Measurements from ENCODE around the gene BAIAP3. TPM values are rescaled to one million over a fixed set of nuclear protein-coding genes. Genes with fewer than 3 reads are reported as not detected.

BAIAP3 gene
- total and polyA plus RNA-seq, 10 of the 15 experiments (the other 5 are each of a cell fraction or from before 2014, with no cell fraction given), result 0.03 to 0.56 (median 0.17) TPM; not detected in 3

DNA sequence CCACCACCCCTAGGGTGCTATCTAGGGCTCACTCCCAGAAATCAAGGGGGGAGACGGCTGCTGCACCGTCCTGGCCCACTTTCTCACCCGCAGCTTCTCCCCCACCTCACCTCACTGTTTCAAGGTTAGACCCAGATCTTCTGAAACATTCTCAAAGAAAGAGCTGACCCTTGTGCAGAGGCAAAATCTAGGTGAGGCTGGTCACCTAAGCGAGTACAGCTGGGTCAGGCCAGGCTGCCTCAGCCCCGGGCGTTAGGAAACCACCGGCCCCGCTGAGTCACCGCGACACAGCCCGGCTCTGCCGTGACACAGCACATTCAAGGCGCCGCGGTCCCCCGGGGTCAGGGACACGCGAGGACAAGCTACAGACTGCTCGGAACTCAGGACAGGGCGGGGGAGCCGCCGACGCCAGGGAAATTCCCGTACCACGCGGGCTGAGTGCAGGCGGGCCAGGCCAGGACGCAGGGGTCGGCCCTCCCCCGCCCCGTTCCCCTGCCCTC, 45.4 kb downstream of the BAIAP3 start:
- peak overlapping the region; percentile 45; the same call in 1 of the 2 replicates for H2AFZ ChIP-seq (ENCODE audit: control insufficient read depth, low read depth, low read length)
- H3K4me3 ChIP-seq, result peak overlapping the region; percentile 73
- FAIRE-seq (no peak), DNase-seq (ENCODE audit: low read depth, low spot score) (no peak), ATAC-seq (peak; percentile 85)
- peak overlapping the region; percentile 80 for H3K4me2 ChIP-seq (ENCODE audit: control insufficient read depth, insufficient read depth)
- H3K27me3 ChIP-seq (replicated peaks in 1 of 2; ENCODE audit: control insufficient read depth in 2 of 2, insufficient read depth in 2 of 2, low read length in 1 of 2), result no peaks in the 10 kb centered on the region
- no peaks in the 10 kb centered on the region; a peak in 2 of 4 replicates for H3K36me3 ChIP-seq (ENCODE audit: control insufficient read depth in 2 of 2, insufficient read depth in 2 of 2, low read length in 1 of 2)
- 5% methylated on average over 24 of the region's 31 CpGs for WGBS (ENCODE audit: insufficient coverage, insufficient replicate concordance, low lambda C conversion rate, missing lambda C conversion rate)
- peak overlapping the region; percentile 81 for H3K9ac ChIP-seq (ENCODE audit: control insufficient read depth, insufficient read depth, low read length)
- intact Hi-C loops (cut with micrococcal nuclease; ENCODE audit: unreplicated experiment) (no loop called here), in situ Hi-C loops (cut with MboI) (no loop called here)
- H3K27ac ChIP-seq (ENCODE audit: control insufficient read depth, insufficient read depth), result peak overlapping the region; percentile 78
- POLR2A ChIA-PET, result interaction anchor here (0.5 to 0.9 kb wide), 2 partner anchors 94 to 567 kb away, joined by 4 to 8 read pairs; no protein-coding TSS in a partner anchor
- BruUV-seq (replicated peaks), result no TSS peak
- CTCF ChIA-PET, result interaction anchor here (0.6 to 2.4 kb wide), 6 partner anchors 10 to 43 kb away, joined by 3 to 10 read pairs (median 5); no protein-coding TSS in a partner anchor
- no peaks in the 10 kb centered on the region for H3K9me3 ChIP-seq (replicated peaks; ENCODE audit: control insufficient read depth, insufficient read depth, low read length)
- TF ChIP-seq ZNF274 (IDR thresholded peaks at IDR 0.05; ENCODE audit: insufficient read depth, insufficient read length) (no peak), LARP7 (IDR thresholded peaks at IDR 0.05) (no peak), SUPT20H (IDR thresholded peaks at IDR 0.05; ENCODE audit: borderline replicate concordance, control insufficient read depth, low read depth, low read length) (no peak), SUZ12 (IDR thresholded peaks at IDR 0.05; ENCODE audit: unreplicated experiment) (no peak), NR2F1 (conservative IDR thresholded peaks at IDR 0.05) (peak; percentile 66; the same call in 1 of the 2 replicates), CBX3 (IDR thresholded peaks at IDR 0.05; ENCODE audit: borderline replicate concordance, low read depth) (no peak), BACH1 (IDR thresholded peaks at IDR 0.05; ENCODE audit: borderline replicate concordance) (peak; percentile 100), HDAC6 (IDR thresholded peaks at IDR 0.05; ENCODE audit: unreplicated experiment) (no peak), TCF12 (IDR thresholded peaks at IDR 0.05; ENCODE audit: low read depth, low read length) (0 out of 2 replicates have a peak, but pooled peaks have one; percentile 24), POLR2AphosphoS5 (IDR thresholded peaks at IDR 0.05; ENCODE audit: low read length) (no peak), GATAD2B (conservative IDR thresholded peaks at IDR 0.05; ENCODE audit: low read depth) (0 out of 2 replicates have a peak, but pooled peaks have one; percentile 59)
- TF ChIP-seq, protein P1, sequence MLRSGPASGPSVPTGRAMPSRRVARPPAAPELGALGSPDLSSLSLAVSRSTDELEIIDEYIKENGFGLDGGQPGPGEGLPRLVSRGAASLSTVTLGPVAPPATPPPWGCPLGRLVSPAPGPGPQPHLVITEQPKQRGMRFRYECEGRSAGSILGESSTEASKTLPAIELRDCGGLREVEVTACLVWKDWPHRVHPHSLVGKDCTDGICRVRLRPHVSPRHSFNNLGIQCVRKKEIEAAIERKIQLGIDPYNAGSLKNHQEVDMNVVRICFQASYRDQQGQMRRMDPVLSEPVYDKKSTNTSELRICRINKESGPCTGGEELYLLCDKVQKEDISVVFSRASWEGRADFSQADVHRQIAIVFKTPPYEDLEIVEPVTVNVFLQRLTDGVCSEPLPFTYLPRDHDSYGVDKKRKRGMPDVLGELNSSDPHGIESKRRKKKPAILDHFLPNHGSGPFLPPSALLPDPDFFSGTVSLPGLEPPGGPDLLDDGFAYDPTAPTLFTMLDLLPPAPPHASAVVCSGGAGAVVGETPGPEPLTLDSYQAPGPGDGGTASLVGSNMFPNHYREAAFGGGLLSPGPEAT (IDR thresholded peaks at IDR 0.05; ENCODE audit: low read depth), result peak; percentile 28; the same call in 1 of the 2 replicates
- TF ChIP-seq, protein P2, sequence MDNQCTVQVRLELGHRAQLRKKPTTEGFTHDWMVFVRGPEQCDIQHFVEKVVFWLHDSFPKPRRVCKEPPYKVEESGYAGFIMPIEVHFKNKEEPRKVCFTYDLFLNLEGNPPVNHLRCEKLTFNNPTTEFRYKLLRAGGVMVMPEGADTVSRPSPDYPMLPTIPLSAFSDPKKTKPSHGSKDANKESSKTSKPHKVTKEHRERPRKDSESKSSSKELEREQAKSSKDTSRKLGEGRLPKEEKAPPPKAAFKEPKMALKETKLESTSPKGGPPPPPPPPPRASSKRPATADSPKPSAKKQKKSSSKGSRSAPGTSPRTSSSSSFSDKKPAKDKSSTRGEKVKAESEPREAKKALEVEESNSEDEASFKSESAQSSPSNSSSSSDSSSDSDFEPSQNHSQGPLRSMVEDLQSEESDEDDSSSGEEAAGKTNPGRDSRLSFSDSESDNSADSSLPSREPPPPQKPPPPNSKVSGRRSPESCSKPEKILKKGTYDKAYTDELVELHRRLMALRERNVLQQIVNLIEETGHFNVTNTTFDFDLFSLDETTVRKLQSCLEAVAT (IDR thresholded peaks at IDR 0.05), result no peak
- TF ChIP-seq, protein P3, sequence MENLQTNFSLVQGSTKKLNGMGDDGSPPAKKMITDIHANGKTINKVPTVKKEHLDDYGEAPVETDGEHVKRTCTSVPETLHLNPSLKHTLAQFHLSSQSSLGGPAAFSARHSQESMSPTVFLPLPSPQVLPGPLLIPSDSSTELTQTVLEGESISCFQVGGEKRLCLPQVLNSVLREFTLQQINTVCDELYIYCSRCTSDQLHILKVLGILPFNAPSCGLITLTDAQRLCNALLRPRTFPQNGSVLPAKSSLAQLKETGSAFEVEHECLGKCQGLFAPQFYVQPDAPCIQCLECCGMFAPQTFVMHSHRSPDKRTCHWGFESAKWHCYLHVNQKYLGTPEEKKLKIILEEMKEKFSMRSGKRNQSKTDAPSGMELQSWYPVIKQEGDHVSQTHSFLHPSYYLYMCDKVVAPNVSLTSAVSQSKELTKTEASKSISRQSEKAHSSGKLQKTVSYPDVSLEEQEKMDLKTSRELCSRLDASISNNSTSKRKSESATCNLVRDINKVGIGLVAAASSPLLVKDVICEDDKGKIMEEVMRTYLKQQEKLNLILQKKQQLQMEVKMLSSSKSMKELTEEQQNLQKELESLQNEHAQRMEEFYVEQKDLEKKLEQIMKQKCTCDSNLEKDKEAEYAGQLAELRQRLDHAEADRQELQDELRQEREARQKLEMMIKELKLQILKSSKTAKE (IDR thresholded peaks at IDR 0.05; ENCODE audit: low read depth, poor library complexity, severe bottlenecking), result no peak
- no peaks in the 10 kb centered on the region for H4K20me1 ChIP-seq (ENCODE audit: control insufficient read depth, insufficient read depth)
- SMC1A ChIA-PET (ENCODE audit: uncharacterized antibody, unreplicated experiment), result no interaction called here
- H3K79me2 ChIP-seq (ENCODE audit: control insufficient read depth, insufficient read depth, low read length), result peaks cover 18% of the 10 kb centered on the region
- RAD21 ChIA-PET (ENCODE audit: unreplicated experiment), result no interaction called here
- peaks cover 8% of the 10 kb centered on the region; the same call in 1 of the 2 replicates for H3K4me1 ChIP-seq (ENCODE audit: control insufficient read depth, insufficient read depth, low read length)
